Gastrocnemius medialis (tissue), 4 donors: ENCODE results near the gene TEX19. TPM values are rescaled to one million over a fixed set of nuclear protein-coding genes. Genes with fewer than 3 reads are reported as not detected.
A peak's percentile ranks its signal among the peaks of the same experiment; 100 is the strongest.

ENCODE experiments used
- ATAC-seq, 2 donors: fragments of 150-250 bp; one replicate each; pipeline ENCODE4 v1.9.1; 2016
- DNase-seq, 2 donors: peaks; one replicate each; pipeline ENCODE4 v3.0.0-alpha.2; 2019
- H3K27ac ChIP-seq, 4 donors: fragments of 200-600 bp; sonication (generic); 1 replicate in 1 of 4; 2 replicates in 3 of 4; pipeline ENCODE4 v1.5.1; 2016 to 2018; ENCODE audit warnings: mild to moderate bottlenecking in 2 of 4, moderate library complexity in 1 of 4
- H3K27me3 ChIP-seq, 3 donors: fragments of 200-600 bp; sonication (generic) in 2 of 3; 1 replicate in 1 of 3; 2 replicates in 2 of 3; pipeline versions ENCODE4 v1.5.1 to v1.6.0; 2016 to 2019; ENCODE audit warnings: mild to moderate bottlenecking in 1 of 3, moderate library complexity in 1 of 3
- H3K36me3 ChIP-seq, 2 donors: fragments of 200-600 bp; sonication (generic) in 1 of 2; one replicate each; pipeline ENCODE4 v1.5.1; 2017 to 2018
- H3K4me1 ChIP-seq, 2 donors: fragments of 200-600 bp; sonication (generic) in 1 of 2; one replicate each; pipeline ENCODE4 v1.5.1; 2016 to 2017; ENCODE audit warnings: mild to moderate bottlenecking in 2 of 2
- H3K4me3 ChIP-seq, 4 donors: fragments of 200-600 bp; sonication (generic) in 3 of 4; 1 replicate in 1 of 4; 2 replicates in 3 of 4; pipeline ENCODE4 v1.5.1; 2016 to 2019; ENCODE audit warnings: mild to moderate bottlenecking in 2 of 4
- H3K9me3 ChIP-seq, 3 donors: fragments of 200-600 bp; sonication (generic) in 2 of 3; 1 replicate in 1 of 3; 2 replicates in 2 of 3; pipeline ENCODE4 v1.5.1; 2016 to 2019
- CTCF ChIP-seq, 5 experiments: fragments of 450-650 bp in 3 of 5; fragments of 200-600 bp in 2 of 5; sonication (generic) in 2 of 5; IDR thresholded peaks in 4 of 5; conservative IDR thresholded peaks in 1 of 5; 1 replicate in 4 of 5; 2 replicates in 1 of 5; pipeline ENCODE4 v1.5.1; 2016 to 2019; ENCODE audit warnings: antibody characterized with exemption in 5 of 5, mild to moderate bottlenecking in 3 of 5, moderate library complexity in 3 of 5
- POLR2A ChIP-seq, 2 donors: fragments of 450-650 bp; IDR thresholded peaks; one replicate each; pipeline ENCODE4 v1.6.1; 2017; ENCODE audit warnings: antibody characterized with exemption in 2 of 2, mild to moderate bottlenecking in 2 of 2, moderate library complexity in 2 of 2
- in situ Hi-C, 4 donors: fragments of 200-750 bp; cut with MboI; loops; one replicate each; pipeline versions ENCODE4 v1.15.0 to v1.8.0; 2017; ENCODE audit warnings: low sequenced_read_pairs in 4 of 4
- intact Hi-C: fragments of 100-400 bp; cut with DNase I; formaldehyde crosslinking; loops from one replicate; pipeline ENCODE4 v1.15.1; 2023; ENCODE audit warnings: low total_unique reads
- total RNA-seq, 4 donors: library from RNA; depleted of rRNA; stranded (reverse); fragments of >200 nt; gene quantifications; one replicate each; pipeline versions ENCODE4 v1.1.0 to v1.2.3, GENCODE V29; 2016

Gene TEX19
- total RNA-seq, 4 donors from 2014 or later = 0.40 TPM; not detected in 3

DNA sequence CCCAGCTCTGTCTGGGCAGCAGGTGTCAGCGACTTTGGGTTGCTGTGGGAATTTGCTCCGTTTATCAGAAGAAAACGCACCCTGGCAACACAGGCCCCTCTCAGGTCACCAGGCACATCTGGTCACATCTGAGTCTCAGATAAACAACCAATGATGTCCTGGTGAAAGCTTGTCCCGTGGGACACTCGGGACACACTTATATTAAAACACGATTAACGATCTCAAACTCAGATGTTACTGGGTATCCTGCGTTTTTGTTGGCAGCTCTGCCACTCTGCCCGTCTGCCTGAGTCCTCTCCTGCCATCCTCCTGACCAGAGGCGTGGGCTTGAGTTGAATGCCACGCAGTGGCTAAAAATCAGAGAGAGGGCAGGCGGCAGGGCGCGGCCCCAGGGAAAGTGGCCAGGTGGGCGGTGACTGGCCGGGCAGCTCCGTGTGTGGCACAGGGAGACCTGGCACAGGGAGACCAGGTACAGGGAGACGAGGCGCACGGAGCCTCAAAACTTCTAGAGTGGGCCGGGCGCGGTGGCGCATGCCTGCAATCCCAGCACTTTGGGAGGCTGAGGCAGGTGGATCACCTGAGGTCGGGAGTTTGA is 27.6 kb upstream of the TEX19 start:
- Histone ChIP-seq H3K27ac (no peak overlapping the region), H3K27me3 (peaks cover 23 to 52% (median 49%) of the 10 kb centered on the region in 3 donors), H3K9me3 (no peaks in the 10 kb centered on the region), H3K4me3 (no peak overlapping the region), H3K4me1 (peaks cover 0 to 16% of the 10 kb centered on the region in 2 donors), H3K36me3 (no peaks in the 10 kb centered on the region)
- no peak for TF ChIP-seq POLR2A (IDR thresholded peaks at IDR 0.05)
- no peak for TF ChIP-seq CTCF (IDR thresholded peaks at IDR 0.05 in 4 of 5, conservative IDR thresholded peaks at IDR 0.05 in 1 of 5)
- intact Hi-C loops (no loop called here), in situ Hi-C loops (no loop called here)
- no peak for ATAC-seq
- DNase-seq = no peak

DNA sequence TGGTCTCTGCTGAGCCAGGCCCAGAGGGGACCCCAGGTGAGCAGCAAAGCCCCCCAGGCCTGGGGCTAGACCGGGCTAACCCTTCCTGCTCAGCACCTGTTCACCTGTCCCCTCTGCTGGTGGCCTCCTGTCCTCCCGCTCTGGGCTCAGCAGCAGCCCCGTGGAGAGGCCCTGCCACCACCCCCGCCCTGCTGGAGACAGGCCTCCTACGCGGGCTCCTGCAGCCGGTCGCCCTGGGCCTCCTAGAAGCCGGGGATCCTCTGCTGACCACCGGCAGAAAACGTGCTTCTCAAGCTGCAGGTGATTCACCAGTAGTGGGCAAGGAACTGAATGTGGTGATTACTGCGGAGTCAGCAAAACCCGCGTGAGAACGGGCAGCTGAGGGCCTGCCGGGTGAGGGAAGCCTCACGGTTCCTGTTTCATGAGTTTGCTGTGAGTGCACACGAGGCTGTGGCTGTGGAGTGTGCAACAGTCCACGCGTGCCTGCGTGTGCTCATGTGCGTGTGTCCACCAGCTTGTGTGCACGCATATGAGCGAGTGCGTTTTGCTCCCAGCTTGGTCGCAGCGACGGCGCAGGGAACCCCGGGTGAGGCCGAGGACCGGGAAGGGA is 26.3 kb upstream of the TEX19 start:
- DNase-seq (no peak), ATAC-seq (no peak)
- Histone ChIP-seq H3K4me3 (peak overlapping the region; percentile 47 to 67 (median 60)), H3K27me3 (peaks cover 23 to 52% (median 51%) of the 10 kb centered on the region in 3 donors), H3K27ac (peak overlapping the region in 1 of 4 donors; percentile 57), H3K9me3 (no peaks in the 10 kb centered on the region), H3K36me3 (no peaks in the 10 kb centered on the region), H3K4me1 (peaks cover 0 to 16% of the 10 kb centered on the region in 2 donors)
- TF ChIP-seq POLR2A (IDR thresholded peaks at IDR 0.05) (no peak), CTCF (IDR thresholded peaks at IDR 0.05 in 4 of 5, conservative IDR thresholded peaks at IDR 0.05 in 1 of 5) (no peak)
- in situ Hi-C loops = no loop called here
- intact Hi-C loops = no loop called here

DNA sequence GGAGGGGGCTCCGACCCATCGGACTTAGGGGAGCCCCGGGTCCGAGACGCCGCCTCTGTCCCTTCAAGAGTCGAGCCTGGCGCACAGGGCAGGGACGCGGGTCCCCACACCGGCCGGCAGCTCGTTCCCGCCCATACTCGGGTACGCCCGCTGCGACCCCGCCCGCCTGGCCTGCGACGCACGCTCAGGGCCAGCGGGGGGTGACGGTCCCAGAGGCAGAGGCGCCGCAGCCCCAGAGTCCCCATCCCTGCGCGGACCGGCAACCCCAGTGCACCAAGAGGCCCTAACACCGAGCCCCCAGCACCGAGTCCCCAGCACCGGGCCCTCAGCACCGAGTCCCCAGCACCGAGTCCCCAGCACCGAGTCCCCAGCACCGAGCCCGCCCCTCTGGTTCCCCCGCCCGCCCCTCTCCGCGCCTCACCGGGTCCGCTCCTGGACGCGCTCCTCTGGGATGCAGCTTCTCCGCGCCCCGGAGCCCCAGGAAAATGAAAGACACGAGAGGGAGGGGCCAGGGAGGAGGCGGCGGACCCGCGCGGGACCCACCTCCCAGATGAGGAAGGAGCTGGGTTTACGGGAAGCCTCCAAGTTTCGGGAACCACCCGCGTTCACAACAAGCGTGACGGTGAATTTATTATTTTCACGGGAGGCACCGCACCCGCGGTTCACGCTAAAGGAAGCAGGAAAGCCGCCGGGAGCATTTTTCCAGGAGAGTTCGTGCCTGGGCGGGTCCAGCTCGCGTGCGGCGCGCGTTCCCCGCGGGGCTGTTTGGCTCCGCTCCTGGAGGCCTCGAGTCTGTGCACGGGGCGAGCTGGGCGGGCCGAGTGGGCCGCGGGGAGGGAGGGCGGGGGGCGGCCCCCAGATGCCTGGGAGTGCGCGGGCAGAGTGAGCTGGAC is 25.5 kb upstream of the TEX19 start, which contains the start of gene SECTM1:
TSS of gene SECTM1 (minus strand) at position 488 of the 893 bp plus-strand sequence. CDS start 6,526 bp downstream, outside the sequence.
- Histone ChIP-seq H3K36me3 (no peaks in the 10 kb centered on the region), H3K9me3 (no peaks in the 10 kb centered on the region), H3K27ac (peak within 1 kb of the TSS in 3 of 4 donors; percentile 47 to 67 (median 57)), H3K4me3 (peak within 1 kb of the TSS; percentile 47 to 67 (median 60)), H3K4me1 (peaks cover under 1 to 16% of the 10 kb centered on the region in 2 donors), H3K27me3 (peaks cover 23 to 56% (median 52%) of the 10 kb centered on the region in 3 donors)
- ATAC-seq = peak; percentile 15 to 22
- no peak for DNase-seq
- TF ChIP-seq POLR2A (IDR thresholded peaks at IDR 0.05) = peak in 1 of 2 donors; percentile 17
- no peak for TF ChIP-seq CTCF (IDR thresholded peaks at IDR 0.05 in 4 of 5, conservative IDR thresholded peaks at IDR 0.05 in 1 of 5)
- intact Hi-C loops (no loop called here), in situ Hi-C loops (no loop called here)

DNA sequence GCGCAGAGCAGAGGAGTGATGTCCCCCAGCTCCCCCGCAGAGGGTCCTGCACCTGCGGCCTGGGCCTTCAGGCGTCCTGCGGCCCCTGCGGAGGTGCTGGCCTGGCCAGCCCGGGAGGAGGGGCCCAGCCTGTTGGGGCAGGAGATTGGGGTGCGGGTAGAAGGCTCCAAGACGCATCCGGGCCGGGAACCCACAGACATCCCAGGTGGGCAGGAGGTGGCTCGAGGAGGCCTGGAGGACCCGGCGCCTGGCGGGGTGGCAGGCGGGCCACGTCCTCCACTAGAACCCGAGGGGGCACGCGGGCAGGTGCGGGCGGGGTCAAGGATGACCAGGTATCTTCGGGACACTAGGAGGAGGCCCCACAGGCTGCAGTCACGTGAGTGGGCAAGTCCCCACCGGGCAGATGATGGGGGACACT is 24.8 kb upstream of the TEX19 start:
- no peaks in the 10 kb centered on the region for H3K36me3 ChIP-seq
- no peak for DNase-seq
- TF ChIP-seq POLR2A (IDR thresholded peaks at IDR 0.05) (no peak), CTCF (IDR thresholded peaks at IDR 0.05 in 4 of 5, conservative IDR thresholded peaks at IDR 0.05 in 1 of 5) (no peak)
- peak overlapping the region in 3 of 4 donors; percentile 47 to 67 (median 57) for H3K27ac ChIP-seq
- in situ Hi-C loops = no loop called here
- H3K4me3 ChIP-seq = peak overlapping the region; percentile 47 to 67 (median 60)
- no peaks in the 10 kb centered on the region for H3K9me3 ChIP-seq
- peaks cover 23 to 52% (median 51%) of the 10 kb centered on the region in 3 donors for H3K27me3 ChIP-seq
- peaks cover 7 to 23% of the 10 kb centered on the region in 2 donors for H3K4me1 ChIP-seq
- no peak for ATAC-seq
- intact Hi-C loops = no loop called here
